WTC11 (cell line): Measurements from ENCODE around the gene POLH.

Source experiments
- RELA ChIP-seq: sonication (generic); formaldehyde crosslinking; IDR thresholded peaks from 2 replicates; pipeline ENCODE4 v1.8.1; 2022; ENCODE audit warnings: missing genetic modification reagents, mild to moderate bottlenecking, borderline replicate concordance
- SOX15 ChIP-seq: fragments of 250-450 bp; sonication (Bioruptor Pico); IDR thresholded peaks from 2 replicates; pipeline ENCODE4 v1.9.0; 2021; ENCODE audit warnings: mild to moderate bottlenecking
- TF ChIP-seq, protein P1 (sequence below): fragments of 250-450 bp; sonication (Bioruptor Pico); IDR thresholded peaks from 2 replicates; pipeline ENCODE4 v1.9.0; 2021; ENCODE audit warnings: moderate library complexity, mild to moderate bottlenecking, inconsistent platforms, borderline replicate concordance

DNA sequence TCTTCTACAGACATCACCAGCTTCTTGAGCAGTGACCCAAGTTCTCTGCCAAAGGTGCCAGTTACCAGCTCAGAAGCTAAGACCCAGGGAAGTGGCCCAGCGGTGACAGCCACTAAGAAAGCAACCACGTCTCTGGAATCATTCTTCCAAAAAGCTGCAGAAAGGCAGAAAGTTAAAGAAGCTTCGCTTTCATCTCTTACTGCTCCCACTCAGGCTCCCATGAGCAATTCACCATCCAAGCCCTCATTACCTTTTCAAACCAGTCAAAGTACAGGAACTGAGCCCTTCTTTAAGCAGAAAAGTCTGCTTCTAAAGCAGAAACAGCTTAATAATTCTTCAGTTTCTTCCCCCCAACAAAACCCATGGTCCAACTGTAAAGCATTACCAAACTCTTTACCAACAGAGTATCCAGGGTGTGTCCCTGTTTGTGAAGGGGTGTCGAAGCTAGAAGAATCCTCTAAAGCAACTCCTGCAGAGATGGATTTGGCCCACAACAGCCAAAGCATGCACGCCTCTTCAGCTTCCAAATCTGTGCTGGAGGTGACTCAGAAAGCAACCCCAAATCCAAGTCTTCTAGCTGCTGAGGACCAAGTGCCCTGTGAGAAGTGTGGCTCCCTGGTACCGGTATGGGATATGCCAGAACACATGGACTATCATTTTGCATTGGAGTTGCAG lies 37.9 kb downstream of the POLH start:
- TF ChIP-seq, protein P1, sequence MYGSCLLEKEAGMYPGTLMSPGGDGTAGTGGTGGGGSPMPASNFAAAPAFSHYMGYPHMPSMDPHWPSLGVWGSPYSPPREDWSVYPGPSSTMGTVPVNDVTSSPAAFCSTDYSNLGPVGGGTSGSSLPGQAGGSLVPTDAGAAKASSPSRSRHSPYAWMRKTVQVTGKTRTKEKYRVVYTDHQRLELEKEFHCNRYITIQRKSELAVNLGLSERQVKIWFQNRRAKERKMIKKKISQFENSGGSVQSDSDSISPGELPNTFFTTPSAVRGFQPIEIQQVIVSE (CRISPR knock-in tag) = no peak
- no peak for TF ChIP-seq RELA (CRISPR knock-in tag)
- TF ChIP-seq SOX15 = no peak
